H54 (cell line): ENCODE data around the gene SP3.

Source experiments
- DNase-seq: peaks from one replicate; pipeline ENCODE4 v3.0.0; 2011; ENCODE audit warnings: low spot score, mixed read lengths; ENCODE audit not compliant: insufficient read length
- FAIRE-seq: peaks from 3 replicates; lab custom pipeline; 2011; peaks lifted over from hg19 to GRCh38; lab: Jason Lieb, UNC
- POLR2A ChIP-seq: IDR thresholded peaks from 2 replicates; pipeline ENCODE4 v1.6.1; 2011; ENCODE audit warnings: low read depth, mild to moderate bottlenecking, low read length

SP3 gene

GRCh38 chr2:174003720-174004695 lies 38.8 kb upstream of the SP3 start:
- FAIRE-seq: no peak
- no peak for TF ChIP-seq POLR2A
- no peak for DNase-seq

GRCh38 chr2:174002679-174003078 lies 37.5 kb upstream of the SP3 start:
- FAIRE-seq: no peak
- no peak for TF ChIP-seq POLR2A

GRCh38 chr2:174001107-174001506 lies 35.9 kb upstream of the SP3 start:
- DNase-seq: no peak
- TF ChIP-seq POLR2A: no peak
- no peak for FAIRE-seq

More at GRCh38 chr2:174002679-174003078, 37.5 kb upstream of the SP3 start:
- no peak for DNase-seq

- FAIRE-seq (no peak), DNase-seq (no peak)
- no peak for TF ChIP-seq POLR2A
Observed at GRCh38 chr2:173999724-174000123, 34.6 kb upstream of the SP3 start.

DNA sequence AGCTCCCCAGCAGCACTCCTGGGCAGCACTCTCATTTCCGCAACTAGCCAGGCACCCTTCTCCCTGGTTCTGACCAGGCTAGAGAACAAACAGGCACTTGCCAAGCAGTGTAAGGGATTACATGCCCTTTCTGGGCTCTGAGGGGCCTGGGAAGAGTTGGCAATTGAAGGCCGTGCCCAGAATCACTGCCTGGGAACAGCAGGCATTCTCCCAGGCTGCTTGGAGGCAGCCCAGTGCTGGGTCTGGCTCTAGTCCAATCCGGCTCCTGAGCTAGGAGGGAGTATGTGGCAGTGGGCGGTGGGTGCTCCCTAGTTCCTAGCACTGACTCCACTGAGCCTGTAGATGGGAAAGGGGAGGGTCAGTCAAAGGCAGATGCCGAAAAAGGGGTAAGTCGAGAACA lies 34.1 kb upstream of the SP3 start:
- TF ChIP-seq POLR2A: no peak
- no peak for FAIRE-seq
- DNase-seq: no peak

- no peak for DNase-seq
- TF ChIP-seq POLR2A: no peak
- no peak for FAIRE-seq
Observed at GRCh38 chr2:173998386-173998785, 33.2 kb upstream of the SP3 start.

DNA sequence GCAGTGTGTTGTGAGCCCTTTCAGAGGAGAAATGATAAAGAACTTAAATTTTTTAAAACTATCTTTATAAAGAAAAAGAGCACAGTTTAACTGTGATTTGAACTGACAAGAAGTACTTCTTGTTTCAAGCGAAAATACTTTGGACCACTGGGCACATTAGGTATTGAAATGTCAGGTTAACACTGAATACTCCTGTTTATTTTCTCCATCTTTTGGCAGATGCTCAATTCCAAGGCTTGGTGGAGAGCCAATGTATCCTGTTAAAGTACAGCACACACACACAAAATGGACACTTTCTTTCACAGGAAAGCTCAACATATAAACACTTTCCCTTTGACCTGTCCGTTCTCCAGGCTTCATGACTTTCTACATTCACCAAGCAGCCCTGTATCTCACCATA lies 32.6 kb upstream of the SP3 start:
- DNase-seq (no peak), FAIRE-seq (no peak)
- no peak for TF ChIP-seq POLR2A

- DNase-seq (no peak), FAIRE-seq (no peak)
- TF ChIP-seq POLR2A: no peak
Observed at GRCh38 chr2:173997269-173997668, 32.1 kb upstream of the SP3 start.

DNA sequence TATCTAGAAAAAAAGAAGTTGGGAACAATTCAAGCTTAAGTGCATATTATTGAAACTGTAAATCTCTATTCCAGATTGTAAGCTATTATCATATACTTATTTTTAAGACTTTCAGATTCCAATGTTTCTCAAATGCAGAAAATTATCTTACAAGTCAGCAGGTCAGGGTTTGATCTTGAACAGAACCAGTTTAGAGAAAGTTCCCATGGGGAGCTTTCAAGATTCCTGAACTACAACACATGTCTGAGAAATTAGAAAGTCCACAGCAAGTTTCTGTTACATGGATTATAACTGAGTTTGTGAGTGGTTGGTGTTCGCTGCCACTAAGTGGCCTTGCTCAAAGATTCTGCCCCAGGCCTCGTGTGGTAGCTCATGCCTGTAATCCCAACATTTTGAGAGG lies 31.6 kb upstream of the SP3 start:
- no peak for TF ChIP-seq POLR2A
- no peak for FAIRE-seq
- no peak for DNase-seq

- no peak for TF ChIP-seq POLR2A
- FAIRE-seq: no peak
- no peak for DNase-seq
Observed at GRCh38 chr2:173993459-173993858, 28.3 kb upstream of the SP3 start.

DNA sequence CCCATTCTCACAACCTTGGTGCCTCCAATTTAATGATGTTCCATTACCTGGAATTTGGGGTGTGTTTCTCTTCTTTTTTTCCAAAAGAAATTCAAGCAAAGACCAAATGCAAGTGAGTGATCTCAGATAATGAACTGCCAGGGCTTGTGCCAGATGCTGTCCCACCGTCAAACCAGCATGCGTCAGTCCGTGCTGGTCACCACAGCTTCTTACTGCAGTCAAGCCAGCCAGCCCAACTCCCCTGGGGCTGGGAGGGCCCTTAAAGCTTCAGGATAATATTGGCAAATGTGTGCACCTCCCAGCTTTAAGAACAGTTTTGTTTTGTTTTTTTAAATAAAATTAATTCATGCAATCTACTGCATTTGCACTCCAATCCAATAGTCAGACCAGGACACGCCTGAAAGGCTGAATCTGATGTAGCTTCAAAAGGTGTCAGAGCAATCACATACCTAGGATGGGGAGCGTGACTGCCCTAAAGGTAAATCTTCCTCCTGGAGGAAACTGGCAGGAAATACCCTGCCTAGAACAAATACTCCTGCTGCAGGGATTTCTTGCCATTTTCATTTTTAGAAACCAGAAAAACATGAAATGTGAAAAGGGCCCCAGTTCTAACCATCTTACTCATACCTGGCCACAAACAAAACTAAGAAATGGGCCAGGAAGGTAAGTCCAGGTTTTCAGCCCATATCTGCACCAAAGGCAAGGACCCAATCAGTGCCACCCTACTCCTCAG lies 26.8 kb upstream of the SP3 start:
- no peak for FAIRE-seq
- no peak for TF ChIP-seq POLR2A

DNA sequence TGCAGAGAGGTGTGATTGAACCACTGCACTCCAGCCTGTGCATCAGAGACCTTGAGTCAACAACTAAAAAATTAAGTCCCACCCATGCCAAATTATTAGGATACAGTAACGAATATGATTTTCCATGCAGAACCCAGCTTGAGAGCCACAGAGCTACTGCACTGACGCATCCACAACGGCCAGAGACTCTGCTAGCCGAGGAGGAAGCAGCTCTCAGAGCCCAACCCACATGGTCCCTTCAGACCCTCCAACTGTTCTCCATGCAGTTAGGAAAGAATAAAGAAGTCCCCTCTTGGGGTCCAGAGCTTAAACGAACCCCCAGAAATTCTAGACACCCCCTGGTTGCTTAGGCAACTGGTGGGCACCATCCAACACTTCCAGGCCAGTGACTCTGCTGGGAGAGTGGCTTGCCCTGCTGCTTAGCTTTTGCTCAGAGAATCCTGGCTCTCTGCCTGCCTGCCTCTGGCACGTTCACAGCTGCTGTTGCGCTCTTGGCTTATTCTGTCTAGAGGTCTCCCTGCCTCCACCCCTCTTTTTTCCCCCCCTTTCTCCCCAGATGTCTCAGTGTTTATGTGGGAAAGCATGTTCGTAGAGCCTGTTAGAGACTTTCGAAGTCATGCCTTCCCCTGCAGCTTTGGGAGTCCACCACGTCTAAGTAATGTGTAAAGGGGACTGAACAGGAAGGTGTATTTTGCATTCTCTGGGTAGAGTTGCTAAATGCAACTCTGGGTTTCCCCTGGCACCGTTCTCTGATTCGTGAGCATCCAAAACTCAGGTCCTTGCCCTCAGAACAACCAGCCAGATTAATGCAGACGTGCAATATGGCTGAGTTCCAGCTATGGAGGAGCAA lies 26.0 kb upstream of the SP3 start:
- DNase-seq (no peak), FAIRE-seq (no peak)
- TF ChIP-seq POLR2A: no peak

More for the DNA sequence above, 26.8 kb upstream of the SP3 start:
- DNase-seq: no peak

DNA sequence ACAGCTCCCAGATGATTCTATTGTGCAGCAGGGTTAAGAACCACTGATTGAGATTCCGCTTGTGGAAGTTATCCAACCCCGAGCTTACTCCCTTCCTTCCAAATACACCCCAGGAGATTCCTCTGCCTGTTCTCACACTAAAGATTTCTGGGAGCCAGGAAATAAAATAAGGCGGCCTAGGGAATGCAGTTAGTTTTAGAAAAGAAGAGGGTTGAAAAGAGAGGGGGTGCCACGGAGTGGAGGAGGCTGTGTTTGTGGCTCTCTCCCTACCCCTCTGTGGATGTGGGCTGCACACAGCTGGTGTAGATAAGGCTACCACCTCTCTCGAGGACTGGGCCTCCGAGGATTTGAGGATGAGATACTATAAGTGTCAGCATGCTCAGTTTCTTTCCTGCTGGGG lies 25.1 kb upstream of the SP3 start:
- no peak for FAIRE-seq
- TF ChIP-seq POLR2A: no peak
- no peak for DNase-seq

DNA sequence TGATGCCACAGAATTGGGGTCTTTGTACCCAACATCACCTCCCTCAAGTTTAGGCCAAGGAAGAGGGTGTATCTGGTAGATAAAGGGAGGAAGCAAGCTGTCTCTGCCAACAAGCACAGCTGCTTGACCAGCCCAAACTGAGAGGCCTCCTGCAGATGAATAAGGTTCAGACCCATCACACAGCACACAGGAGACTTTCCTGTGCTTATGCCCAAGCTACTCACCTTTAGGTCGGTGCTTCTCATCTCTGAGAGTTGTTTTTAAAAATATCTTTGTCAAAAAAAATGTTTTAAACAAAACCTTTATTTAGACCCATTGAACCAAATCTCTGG lies 24.7 kb upstream of the SP3 start:
- FAIRE-seq (no peak), DNase-seq (no peak)
- no peak for TF ChIP-seq POLR2A
